GM19463 (cell line): ENCODE data around the gene PHLPP1.

Source experiments
- ATAC-seq: cut with Tn5 transposase; IDR thresholded peaks from one replicate; pipeline ENCODE4 v1.9.1; 2021; ENCODE audit warnings: mild to moderate bottlenecking, moderate library complexity; ENCODE audit not compliant: unreplicated experiment

The PHLPP1 gene

DNA sequence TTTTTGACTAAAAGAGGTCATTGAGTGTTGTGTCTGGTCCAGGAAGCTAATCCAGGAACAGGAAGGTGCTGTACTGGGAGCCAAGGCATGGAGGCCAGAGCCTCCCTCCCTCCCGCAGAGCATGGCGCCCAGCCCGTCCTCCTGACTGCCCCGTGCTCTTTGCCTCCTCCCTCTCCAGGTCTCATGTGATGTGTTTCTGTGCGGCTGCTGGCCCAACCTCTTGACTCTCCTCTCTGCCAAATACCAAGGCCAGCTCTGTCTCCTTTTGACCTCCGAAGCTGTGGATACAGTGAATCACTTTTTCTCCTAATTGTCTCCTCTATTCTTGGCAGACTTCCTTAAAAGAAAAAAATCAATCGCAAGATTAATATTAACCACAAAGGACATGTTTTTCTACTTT lies 284.1 kb downstream of the PHLPP1 start:
- no peak for ATAC-seq

DNA sequence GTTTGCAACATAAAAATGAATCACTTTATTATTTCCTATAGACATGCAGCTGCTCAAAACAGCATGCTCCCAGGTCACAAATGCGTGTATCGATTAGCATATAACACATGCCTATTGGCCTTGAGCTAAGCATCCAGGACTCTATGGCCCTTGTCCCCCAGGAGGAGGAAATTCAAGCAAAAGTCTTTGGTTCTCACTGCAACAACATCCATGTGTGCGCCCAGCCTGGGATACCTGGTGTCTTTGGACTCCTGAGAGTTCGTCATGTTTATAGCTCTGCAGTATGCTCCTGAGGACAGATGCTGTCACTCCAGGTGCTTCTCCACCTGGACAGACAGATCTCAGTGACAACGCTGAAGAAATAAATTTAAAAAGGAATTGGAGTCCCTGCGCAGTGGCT lies 284.6 kb downstream of the PHLPP1 start:
- no peak for ATAC-seq

DNA sequence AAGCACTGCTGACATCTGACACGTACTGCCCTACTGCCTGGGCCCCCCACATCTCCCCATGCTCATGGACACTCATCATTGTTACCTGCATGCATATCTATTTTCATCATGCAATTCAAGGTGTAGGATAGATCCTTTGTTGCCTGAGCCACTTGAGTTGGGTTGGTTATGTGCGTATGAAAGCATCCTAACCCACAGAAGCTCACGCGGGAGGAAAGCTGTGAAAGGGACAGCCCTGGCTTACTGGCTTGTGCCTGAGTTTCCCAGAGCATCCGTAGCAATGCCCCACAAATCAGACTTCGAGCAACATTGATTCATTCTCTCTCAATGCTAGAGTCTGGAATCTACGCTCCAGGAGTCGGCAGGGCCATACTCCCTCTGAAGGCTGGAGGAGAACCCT lies 285.5 kb downstream of the PHLPP1 start:
- ATAC-seq: no peak

DNA sequence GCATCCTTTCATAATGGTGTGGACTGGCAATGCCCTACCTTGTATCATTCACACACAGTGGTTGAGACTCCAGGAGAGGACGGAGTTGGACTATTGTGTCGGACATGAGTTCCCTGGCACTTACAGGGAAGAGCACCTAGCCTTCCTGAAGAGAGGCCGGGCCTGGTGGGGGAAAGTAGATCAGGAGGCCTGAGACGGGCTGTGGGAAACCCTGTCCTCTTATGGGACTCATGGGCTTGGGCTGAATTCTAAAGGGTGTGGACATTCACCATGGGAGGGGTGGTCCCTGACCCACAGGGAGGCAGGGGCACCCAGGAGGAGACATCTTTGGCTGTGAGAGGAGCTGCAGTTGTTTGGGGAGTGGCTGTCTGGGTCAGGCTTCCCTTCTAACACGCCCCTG lies 286.5 kb downstream of the PHLPP1 start:
- no peak for ATAC-seq

DNA sequence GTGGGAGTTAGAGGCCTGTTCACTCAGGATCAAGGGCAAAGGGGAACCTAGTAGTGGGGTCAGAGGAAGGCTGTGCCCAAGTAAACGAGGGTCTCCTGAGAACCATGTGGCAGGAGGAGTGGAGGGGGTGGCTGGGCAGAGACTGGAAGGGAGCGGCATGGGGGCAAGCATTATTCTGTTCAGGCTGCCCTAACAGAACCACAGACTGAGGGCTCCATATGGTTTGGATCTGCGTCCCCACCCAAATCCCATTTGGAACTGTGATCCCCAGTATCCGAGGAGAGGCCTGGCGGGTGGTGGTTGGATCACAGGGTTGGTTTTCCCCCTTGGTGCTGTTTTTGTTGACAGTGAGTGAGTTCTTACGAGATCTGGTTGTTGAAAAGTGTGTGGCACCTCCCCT lies 287.0 kb downstream of the PHLPP1 start:
- ATAC-seq: no peak

DNA sequence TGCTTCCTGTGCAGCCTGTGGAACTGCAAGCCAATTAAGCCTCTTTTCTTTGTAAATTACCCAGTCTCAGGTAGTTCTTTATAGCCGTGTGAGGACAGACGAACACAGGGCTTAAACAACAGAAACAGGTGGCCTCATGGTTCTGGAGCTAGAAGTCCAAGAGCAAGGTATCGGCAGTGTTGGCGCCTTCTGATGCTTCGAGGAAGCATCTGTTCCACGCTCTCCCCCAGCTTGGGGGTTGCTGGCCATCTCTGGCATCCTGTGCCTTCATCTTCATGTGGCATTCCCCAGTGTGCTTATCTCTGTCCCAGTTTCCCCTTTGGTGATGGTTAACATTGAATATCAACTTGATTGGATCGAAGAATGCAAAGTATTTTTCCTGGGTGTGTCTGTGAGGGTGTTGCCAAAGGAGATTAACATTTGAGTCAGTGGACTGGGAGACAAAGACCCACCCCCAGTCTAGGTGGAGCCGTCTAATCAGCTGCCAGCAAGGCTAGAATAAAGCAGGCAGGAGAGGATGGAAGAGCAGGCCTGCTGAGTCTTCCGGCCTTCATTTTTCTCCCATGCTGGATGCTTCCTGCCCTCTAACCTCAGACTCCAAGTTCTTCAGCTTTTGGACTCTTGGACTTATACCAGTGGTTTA lies 287.6 kb downstream of the PHLPP1 start:
- ATAC-seq: no peak

DNA sequence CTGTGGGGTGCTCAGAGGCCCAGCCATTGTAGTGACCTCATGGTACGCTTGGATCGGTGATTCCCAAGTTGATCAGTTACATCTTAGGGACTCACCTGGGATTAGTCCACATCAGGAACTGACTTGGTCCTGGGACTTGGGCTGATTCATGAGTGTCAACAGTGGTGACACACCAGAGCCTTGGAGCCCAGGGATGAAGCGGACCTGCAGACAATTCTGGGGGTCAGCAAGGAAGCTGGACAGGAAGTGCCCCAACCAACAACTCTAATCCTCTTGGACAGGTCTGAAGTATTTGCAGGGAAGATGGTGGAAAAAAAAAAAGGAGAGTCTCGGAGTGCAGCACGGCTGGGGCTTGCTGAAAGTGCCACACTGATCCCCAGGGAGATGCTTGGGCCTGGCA lies 288.6 kb downstream of the PHLPP1 start:
- no peak for ATAC-seq

DNA sequence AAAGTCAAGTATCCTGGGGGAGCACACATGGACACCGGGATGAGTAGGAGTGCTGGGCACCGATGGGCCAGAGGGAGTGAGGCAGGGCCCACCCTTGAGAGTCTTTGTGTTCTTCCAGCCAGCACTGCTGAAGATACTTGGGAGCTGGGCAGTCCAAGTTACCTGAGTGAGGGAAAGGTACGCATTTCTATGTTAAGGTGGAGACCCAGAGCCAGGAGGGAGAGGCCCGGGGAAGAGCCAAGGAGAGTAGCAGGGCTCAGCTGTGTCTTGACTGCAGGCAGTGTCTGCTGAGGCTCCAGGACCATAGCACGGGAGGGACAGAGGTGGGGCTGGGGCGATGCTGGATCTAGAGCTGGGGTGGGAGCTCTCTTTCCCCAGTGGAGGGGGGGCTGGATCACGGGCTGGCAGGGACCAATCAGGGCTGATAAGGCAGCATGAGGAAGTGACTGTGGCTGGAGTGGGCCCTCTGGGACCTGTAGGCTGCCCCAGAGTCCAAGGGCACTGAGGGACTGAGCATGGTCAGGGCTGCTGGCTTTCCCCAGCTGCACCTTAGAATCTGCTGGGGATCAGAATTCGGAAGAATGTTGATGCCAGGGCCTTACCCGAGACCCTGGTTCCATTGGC lies 289.2 kb downstream of the PHLPP1 start:
- no peak for ATAC-seq

DNA sequence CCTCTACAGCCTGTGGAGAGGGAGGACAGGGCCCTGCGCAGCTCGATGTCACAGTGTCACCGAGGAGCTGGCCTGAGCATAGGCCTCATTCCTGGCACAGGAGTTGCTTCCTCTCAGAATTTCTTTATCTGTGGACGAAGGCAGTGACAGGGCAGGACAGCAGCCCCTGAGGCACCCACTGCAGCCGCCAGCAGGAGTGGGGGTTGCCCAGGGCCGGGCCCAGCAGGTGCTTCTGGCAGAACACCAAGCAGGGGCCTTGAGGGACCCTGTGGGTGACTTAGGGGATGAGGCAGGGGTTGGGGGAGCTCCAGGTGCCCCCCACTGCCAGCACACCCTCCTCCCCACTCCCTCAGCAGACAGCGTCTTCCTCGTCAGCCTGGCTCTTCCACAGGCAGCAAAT lies 290.0 kb downstream of the PHLPP1 start:
- no peak for ATAC-seq

DNA sequence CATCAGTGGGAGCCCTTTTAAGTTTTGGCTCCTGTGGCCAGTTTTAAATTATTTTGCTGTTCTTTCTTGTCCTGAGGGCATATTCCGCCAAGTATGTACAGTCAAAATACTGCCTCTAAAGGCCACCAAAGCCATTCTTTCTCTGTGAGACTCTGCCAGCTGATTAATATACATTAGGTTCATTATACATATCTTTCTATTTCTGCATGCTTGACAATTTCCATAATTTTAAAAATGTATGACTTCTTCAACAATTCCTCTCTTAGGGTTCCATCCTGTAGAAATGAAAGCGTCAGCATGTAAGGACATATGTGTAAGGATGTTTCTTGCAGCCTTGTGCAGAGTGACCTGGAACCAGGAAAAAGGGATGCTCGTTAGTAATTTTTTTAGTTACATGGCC lies 291.9 kb downstream of the PHLPP1 start:
- no peak for ATAC-seq

DNA sequence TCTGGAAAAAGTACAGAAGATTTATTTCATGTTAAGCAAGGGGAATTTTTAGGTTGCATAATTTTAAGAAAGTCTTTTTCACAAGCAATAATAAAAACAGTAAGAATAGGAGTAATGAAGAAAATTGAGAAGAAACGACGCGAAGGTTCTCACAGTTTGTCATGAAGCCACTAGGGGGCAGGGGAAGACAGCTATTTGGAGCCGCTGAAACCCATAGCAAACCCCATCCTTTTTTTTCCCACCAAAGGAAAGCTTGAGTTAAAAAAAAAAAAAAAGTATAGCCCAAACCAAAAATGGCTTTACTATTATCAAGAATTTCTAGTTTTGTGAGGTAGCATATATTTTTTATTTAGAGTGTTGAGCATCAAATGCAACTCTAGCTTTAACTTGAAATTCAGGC lies 300.9 kb downstream of the PHLPP1 start:
- no peak for ATAC-seq

DNA sequence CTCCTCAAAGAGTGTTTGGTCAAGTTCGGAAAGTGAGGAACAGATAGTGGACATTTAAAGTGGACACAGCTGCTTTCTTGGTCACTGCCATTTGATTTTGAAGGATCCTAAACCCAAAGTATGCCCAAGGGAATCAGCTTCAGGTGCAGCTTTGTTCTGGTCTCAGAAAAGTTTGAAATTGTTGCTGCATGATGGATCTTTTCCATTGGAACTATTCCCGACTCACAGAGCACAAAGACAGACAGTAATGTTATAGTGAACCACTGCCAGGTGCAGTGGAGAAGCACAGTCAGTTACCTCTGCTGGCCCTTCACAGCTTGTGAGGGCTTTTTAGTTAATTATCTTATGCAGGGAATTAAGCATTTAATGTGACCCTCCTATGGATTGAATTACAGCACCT lies 301.7 kb downstream of the PHLPP1 start:
- no peak for ATAC-seq

DNA sequence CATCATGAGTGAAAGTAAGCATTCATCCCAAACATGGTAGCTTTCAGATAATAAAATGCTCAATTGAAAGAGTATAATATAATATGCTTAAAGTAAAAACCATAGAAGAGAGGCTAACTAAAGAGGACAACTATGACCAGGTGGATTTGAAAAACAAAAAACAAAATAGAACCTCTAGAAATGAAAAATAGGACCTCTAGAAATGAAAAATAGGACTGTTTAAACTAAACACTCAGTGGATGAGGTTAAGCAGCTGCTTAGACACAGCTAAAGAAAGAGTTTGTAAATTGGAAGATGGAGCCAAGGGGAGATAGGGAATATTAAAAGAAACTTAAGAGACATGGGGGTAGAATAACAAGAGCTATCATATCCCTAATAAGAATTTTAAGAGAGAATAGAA lies 302.6 kb downstream of the PHLPP1 start:
- ATAC-seq: no peak

DNA sequence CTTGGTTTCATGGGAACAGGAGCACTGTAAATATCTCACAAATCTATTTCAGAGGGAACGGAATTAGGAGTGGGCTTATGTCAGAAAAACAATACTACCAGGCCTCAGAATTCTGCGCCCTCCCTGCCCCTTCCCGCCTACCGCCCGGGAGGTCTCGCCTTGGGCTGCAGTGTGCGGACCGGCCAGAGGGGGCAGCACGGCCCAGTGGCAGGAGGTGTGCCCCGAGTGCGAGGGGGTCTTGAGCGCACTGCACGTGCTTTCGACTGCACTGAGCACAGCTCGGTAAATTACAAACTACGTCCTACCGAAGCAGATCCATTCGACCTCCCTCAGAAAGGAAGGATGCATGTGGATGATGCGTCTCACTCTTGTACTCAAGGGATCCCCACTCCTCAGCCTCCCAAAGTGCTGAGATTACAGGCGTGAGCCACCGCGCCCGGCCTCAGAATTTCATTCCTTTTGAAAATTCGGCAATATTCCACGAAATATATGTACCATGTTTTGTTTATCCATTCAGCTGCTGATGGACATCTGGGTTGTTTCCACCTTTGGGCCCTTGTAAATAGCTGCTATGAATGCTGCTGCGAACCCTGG lies 307.2 kb downstream of the PHLPP1 start:
- ATAC-seq: no peak

DNA sequence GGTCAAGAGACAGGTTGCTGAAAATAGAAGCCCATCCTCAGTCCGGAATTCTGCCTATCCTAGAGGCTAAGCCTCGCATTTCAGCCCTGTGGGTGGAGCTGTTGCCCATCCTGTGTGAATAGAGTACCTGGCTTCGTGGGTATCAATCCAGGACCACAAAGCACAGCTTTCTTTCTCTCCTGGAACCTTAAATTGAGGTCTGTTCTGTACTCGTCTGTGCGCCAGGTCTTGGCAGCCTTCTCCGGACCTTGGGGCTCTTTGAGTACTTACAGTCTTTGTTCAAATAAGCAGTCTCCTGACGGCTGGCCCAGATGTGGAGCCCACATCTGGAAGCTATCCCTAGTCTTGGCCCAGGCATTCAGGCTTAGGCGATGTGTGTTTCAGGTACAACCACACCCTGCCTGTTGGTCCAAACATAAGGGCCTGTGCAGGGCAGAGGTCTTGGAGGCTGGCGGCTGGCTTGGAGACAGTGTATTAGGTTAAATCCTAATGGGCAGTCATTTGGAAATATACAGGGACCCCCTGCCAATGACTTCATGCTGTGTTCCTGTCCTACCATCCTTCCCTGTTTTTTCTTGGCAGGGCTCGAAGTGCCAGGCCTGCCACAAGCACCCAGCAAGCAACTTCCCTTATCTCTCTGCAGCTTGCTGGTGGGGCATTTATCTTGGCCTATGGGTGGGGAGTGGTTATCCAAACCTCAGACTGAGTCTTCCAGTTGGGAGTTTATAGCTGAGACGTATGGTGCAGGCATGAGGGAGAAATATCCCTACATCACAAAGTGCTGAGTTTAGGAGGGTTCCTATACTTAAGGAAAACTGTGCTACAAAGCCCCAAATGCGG lies 310.1 kb downstream of the PHLPP1 start:
- ATAC-seq: no peak

DNA sequence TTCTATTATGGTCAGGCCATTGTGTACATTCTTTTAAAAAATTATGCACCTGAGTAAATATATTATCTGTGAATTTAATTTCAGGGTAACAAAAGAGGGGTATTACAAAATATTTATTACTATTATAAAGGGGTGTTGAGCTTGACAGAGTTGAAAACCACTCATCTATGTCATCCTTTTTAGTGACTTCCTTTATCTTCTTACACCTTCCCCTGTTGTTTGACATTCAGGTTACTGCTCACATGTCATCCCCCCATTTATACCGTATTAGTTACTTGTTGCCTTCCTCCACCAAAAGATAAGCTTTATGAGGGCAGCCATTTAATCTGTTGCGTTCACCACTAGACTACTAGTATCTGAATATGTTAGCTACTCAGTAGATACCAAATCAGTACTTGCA lies 313.0 kb downstream of the PHLPP1 start:
- ATAC-seq: no peak
